Measurements from ENCODE around the gene TUBG2.
A peak's percentile ranks its signal among the peaks of the same experiment; 100 is the strongest.

Gene TUBG2

DNA sequence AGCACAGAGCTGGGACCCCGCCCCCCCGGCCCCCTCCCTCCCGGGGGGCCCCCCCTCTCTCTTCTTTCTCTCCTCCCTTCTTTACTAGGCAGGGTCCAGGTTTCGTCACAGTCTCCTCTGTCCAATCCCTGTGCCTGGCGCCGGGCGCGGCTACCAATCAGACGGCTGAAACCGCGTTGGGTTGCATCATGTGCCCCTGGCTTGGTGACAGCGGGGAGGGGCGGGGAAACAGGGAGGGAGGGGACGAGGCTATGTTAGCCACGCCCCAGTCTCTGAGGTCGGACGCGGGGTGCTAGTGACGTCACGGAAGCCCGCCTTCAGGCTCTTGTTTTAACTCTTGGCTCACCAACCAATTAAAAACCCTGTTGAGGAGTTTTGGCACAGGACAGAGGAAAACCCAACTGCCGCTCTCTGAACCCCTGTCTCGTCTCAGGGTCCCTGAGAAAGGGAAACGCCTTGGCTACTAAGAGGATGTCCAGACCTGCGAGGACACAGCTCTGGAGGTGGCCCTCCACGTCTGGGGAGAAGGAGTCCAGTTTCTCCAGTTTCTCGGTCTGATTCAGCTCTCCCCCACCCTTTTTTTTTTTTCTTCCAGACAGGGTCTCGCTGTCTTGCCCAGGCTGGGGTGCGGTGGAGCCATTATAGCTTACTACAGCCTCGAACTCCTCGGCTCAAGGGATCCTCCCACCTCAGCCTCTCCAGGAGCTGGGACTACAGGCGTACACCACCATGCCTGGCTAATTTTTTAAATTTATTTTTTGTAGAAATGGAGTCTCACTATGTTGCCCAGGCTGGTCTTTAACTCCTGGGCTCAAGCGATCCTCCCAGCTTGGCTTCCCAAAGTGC, 18.2 kb downstream of the TUBG2 start:
- peak; percentile 100 for DNase-seq (ENCODE audit: low spot score)

DNA sequence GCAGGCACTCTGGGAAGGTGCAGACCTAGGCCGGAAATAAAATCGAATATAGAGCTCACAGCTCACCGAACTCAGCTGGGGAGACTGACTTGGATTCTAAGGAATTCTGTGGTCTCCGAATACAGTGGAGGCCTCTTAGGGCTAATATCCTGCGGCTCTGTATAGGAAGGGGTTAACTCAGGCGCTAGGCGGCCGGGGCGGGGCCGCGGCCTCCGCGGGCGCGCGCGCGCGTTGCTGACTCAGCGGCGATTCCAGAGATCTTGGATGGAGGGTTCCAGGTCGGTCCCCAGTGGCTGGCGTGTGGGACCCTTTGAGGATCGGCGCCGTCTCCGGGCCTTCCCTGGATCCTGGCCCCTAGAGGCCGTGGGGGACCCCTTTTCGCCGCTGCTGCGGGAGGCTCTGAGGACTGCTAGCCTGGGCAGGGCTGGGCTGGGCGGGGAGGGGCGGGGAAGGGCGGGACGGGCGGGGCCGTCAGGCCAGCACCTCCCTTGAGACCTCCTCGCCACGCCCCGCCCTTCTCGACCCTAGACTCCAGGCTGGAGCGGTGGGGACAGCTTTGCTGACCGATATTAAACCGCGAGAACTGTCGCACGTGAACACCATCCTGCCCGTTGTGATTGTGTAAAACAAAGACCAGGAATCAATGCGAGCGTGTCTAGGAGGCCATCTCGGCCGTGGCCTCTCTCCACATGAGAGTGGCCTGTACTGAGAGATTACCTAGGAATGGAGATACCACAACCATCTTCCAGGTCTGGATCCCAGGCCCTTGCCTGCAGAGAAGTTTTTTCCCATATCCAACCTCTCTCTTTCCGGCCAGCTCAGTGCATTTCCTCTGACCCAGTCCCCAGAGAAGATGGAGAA, 19.1 kb downstream of the TUBG2 start:
- peak; percentile 92 for DNase-seq (ENCODE audit: low spot score)

DNA sequence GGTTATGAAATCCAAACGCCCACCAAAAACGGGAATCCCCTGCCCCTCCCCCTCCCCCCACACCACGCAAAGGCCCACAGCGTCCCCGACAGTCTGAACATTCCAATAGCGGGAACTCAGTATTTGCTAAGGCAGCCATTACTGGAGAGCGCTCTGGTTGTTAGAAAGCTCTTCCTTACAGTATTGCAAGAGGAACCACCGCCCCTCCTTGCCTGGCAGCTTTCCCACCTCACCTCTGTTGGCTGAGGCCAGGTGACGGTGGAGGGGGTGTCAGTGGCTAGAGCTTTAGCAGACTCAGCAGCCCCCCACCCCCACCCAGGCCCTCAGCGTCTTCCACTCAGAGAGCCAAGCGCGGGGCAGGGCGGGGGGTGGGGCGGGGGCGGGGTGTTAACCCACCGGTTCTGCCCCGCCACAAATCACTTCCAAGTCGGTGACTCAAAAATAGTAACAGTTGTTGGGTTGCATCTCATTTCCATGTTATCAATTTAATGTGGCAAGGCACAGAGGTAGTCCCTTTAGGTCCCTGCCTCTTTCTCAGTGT, 19.9 kb downstream of the TUBG2 start:
- DNase-seq (ENCODE audit: low spot score) = no peak

DNA sequence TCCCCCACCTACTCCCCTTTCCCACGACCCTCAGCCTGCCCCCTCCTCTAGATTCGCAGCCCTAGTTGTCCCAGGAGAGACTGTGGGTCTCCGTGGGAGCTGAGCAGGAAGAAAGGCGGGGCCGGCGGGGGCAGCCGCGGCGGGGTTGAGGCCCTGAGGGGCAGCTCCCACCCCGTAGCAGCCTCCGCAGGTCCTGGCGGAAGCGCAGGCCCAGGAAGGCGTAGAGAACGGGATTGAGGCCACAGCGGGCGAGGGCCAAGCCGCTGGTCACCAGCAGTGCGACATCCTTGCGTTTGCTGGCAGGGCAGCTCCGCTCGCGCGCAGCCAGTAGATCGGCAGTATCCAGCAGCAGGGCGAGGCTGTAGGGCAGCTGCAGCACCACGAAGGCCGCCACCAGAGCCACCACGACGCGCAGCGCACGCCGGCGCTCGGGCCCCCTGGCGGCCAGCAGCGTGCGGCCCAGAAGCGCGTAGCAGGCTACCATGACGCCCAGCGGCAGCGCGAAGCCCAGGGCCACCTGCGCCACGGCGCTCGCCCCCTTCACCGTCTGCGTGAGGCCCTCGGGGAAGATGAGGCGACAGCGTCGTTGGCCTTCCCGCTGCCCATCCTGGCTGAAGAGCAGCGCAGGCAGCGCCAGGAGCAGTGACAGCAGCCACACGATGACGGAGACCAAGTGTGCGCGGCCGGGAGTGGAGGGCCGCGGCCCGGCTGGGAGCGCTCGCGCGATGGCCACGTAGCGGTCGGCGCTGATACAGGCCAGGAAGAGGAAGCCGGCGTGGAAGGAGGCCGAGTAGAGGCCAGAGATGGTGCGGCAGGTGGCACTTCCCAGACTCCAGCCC, 20.6 kb downstream of the TUBG2 start:
- peak; percentile 75 for DNase-seq (ENCODE audit: low spot score)

DNA sequence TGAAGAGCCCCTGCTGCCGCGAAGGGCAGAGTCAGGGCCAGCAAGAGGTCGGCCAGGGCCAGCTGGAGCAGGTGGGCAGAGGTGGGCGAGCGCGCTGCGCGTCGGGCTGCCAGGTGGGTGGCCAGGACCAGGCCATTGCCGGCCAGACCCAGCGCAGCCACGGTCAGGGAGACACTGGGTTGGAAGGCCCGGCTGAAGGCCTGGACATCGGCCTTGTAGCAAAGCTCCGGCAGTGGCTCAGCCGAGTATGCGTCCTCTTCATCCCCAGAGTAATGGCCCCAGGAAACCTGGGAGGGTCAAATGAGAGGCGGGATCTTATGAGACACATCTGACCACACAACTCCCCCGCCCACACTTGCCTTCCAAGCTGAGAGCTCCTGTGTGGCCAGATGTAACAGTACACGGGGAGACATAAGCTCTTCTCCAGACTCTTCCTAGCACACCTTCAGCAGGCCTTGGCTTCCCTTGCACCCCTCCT, 21.3 kb downstream of the TUBG2 start:
- DNase-seq (ENCODE audit: low spot score) = no peak

DNA sequence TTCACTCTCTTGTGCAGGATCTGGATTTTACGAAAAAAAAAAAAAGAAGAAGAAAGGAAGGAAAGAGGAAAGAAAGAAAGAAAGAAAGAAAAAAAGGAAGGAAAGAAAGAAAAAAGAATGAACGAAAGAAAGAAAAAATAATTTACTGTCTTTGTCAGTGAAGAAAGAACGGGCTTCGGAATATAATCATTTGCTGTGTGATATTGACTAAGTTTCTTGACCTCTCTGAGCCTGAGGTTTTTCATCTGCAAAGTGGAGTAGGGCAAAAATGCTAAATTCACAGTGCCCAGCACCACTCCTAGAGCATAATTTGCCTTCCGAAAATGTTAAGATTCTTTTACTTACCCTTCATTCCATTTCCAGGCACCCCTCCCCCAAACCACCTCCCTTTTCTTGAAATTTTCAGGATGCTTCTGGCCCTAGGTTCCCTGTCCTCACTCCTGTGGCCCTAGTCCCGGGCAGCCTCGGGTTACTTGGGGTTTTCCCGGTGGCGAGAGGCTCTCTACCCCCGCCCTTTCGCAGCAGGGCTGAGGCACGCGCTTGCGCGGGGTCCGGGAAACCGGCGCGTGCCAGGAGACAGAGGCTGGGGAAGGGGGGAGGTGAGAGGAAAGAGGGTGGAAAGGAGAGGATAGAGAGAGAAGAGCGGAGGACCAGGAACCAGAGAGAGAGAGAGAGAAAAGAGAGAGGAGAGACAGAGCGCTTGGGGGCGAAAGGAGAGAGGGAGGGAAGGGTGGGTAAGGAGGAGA, 23.1 kb downstream of the TUBG2 start, which contains the start of gene CNTNAP1:
Gene CNTNAP1 (plus strand): TSS at position 556 of the 746 bp plus-strand sequence. CDS start 299 bp downstream, outside the sequence.
- DNase-seq (ENCODE audit: low spot score) = no peak

DNA sequence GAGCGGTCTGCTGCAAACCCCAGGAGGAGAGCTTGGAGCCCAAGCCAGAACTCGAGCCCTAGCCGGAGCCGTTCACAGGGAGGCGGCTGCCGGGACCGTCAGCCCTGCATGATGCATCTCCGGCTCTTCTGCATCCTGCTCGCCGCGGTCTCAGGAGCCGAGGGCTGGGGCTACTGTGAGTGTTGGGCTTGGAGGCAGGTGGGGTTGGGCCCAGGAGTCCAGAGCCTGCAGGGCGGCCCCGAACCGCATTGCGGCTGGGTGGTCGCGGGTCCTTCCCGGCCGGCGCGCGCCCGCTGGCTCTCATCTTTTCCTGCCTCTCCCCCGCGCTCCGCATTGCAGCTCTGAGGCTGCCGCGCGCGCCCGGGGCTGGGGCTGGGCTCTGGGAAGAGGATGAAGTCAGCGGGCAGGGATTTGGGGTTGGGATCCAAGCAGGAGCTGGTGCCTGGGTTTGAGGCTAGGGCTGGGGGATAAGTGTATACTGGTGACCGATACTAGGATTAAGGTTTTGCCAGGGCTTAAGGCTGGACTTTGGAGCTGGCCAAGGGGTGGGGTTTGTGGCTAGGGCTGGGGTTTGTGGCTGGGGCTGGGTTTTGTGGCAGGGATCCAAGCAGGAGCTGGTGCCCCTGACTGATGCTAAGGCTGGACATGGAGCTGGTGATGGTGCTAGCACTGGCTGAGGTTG, 23.8 kb downstream of the TUBG2 start:
- DNase-seq (ENCODE audit: low spot score) = no peak

DNA sequence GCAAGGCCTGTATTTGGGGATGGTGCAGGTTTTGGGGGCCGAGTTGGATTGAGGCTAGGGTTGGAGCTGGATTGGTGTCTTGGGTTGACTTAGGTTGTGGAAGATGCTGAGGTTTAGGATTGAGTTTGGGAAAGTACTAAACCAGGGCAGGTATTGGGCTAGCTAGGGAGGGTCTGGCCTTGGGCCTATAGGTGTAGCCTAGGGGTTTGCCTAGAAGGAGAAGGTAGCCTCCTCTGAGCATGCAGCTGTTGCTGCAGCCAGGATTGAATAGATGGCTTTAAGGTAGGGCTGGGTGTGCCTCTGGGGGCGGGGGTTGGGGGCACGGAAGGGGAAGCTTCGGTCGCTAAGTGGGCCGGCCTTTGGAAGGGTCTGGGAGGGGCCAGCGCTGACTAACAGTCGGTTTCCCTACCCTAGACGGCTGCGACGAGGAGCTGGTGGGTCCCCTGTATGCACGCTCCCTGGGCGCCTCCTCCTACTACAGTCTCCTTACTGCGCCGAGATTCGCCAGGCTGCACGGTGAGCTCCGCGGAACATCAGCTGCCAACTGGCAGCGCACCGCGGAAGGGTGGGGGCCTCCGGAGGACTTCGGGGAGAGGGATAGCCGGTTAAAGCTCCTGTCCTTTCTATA, 24.4 kb downstream of the TUBG2 start:
- no peak for DNase-seq (ENCODE audit: low spot score)

DNA sequence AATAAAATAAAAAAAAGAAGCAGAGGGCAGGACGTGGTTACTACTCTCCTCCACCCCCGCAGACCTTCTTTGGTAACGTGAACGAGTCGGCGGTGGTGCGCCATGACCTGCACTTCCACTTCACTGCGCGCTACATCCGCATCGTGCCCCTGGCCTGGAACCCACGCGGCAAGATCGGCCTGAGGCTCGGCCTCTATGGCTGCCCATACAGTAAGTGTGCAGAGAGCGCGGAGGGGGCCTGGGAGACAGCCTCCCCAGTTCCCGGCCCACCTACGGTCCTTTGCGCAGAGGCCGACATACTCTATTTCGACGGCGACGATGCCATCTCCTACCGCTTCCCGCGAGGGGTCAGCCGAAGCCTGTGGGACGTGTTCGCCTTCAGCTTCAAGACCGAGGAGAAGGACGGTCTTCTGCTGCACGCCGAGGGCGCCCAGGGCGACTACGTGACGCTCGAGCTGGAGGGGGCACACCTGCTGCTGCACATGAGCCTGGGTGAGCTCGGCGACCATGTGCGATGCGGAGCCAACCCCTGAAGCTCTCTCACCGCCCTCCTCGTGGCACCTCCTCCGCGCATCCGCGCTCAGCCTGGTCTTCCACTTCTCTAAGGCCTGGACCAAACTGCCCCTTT, 26.0 kb downstream of the TUBG2 start:
- no peak for DNase-seq (ENCODE audit: low spot score)

DNA sequence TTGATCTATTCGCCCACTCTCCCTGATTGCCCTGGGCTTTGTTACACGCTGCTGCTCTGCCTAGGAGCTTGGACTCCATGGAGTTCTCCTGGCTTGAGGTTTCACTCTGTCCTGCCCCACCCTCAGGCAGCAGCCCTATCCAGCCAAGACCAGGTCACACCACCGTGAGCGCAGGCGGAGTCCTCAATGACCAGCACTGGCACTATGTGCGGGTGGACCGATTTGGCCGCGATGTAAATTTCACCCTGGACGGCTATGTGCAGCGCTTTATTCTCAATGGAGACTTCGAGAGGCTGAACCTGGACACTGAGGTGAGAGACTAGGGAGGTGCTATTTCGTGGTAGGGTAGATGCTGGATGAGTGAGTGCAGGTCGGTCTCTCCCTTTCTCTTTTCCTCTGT, 26.7 kb downstream of the TUBG2 start:
- no peak for DNase-seq (ENCODE audit: low spot score)

DNA sequence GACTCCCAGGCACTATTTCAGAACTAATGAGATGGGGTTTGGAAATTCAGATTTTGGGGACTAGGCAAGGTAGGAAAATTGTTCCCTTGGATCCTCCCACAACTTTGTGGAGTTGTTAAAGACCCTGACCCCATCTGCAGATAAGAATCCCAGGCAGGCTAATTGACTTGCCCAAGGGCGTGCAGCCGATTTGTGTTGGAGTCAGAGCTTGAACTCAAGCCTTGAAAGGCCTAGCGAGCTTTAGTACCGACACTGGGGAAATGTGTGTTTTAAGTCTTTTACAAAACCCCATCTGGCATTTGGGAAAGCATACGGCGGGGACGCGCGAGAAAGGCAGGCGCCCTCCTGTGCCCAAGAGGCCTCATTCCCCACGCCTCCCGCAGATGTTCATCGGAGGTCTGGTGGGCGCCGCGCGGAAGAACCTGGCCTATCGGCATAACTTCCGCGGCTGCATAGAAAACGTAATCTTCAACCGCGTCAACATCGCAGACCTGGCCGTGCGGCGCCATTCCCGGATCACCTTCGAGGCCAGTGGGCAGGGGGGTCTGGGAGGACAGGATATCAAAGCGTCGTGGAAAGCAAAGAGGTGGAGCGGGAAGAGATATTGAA, 27.5 kb downstream of the TUBG2 start:
- no peak for DNase-seq (ENCODE audit: low spot score)

DNA sequence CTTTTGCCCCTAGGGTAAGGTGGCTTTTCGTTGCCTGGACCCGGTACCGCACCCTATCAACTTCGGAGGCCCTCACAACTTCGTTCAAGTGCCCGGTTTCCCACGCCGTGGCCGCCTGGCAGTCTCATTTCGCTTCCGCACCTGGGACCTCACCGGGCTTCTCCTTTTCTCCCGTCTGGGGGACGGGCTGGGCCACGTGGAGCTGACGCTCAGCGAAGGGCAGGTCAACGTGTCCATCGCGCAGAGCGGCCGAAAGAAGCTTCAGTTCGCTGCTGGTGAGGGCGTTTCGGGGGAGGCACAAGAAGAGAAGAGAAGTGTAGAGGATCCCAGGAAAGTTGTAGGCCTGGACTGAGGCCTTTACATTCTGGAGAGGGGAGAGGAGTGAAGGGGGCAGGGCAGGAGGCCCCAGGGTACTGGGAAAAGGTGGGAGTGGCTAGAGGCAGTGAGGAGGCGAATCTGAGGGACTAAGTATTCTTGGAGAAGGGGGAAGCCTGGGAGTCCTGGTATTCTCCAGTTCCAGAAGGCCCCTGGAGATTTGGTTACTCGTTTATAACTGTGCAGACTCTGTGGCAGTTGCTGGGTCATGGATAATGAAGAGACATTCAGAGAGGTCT, 28.7 kb downstream of the TUBG2 start:
- DNase-seq (ENCODE audit: low spot score) = no peak

DNA sequence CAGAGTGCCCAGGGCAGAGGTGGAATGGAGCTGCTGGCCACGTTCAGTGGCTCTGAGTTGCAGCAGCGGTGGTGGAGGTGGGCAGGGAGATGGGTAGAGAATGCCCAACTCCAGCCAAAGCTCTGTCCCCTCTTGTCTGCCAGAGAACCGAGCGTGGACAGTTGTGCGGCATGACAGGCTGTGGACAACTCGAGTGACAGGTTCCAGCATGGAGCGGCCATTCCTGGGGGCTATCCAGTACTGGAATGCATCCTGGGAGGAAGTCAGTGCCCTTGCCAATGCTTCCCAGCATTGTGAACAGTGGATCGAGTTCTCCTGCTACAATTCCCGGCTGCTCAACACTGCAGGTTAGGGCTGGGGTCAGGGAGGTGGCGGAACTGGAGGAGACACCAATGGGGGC, 31.5 kb downstream of the TUBG2 start:
- no peak for DNase-seq (ENCODE audit: low spot score)

DNA sequence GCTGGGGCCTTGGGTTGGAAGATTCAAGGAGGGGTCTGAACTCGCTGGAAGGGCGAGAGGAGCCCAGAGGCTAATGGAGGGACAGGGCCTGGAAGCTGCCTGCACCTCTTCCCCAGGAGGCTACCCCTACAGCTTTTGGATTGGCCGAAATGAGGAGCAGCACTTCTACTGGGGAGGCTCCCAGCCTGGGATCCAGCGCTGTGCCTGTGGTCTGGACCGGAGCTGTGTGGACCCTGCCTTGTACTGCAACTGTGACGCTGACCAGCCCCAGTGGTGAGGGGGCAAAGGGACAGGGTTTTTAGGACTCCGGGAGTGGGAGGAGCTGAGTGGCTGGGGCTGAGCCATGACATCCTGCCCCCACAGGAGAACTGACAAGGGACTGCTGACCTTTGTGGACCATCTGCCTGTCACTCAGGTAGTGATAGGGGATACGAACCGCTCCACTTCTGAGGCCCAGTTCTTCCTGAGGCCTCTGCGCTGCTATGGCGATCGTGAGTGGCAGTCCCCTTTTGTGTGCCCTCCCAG, 32.0 kb downstream of the TUBG2 start:
- DNase-seq (ENCODE audit: low spot score) = no peak

DNA sequence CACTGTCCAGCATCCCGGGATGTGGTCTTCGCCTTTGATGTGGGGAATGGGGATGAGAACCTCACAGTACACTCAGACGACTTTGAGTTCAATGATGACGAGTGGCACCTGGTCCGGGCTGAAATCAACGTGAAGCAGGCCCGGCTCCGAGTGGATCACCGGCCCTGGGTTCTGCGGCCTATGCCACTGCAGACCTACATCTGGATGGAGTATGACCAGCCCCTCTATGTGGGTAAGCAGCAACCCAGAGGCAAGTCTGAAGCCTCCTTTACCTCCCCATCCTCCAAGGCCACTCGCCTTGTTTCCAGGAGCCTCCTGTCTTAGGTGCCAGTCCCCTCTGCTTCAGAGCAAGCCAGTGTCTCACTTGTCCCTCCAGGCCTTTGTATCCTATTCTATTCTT, 33.4 kb downstream of the TUBG2 start:
- no peak for DNase-seq (ENCODE audit: low spot score)

DNA sequence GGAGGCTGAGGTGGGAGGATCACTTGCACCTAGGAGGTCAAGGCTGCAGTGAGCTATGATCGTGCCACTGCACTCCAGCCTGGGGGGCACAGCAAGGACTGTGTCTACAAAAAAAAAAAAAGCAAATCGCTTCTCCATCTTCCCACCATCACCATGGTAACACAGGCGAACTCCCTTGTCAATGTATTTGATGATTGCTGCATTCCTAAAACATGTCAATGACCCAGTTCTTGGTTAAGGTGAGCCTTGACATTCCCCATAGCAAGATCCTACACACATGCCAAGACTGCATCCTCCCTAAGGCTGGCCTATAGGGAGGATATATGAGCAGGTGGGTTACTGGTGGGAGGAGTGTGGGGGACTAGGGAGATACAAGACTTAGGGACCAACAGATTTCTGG, 35.4 kb downstream of the TUBG2 start:
- no peak for DNase-seq (ENCODE audit: low spot score)

DNA sequence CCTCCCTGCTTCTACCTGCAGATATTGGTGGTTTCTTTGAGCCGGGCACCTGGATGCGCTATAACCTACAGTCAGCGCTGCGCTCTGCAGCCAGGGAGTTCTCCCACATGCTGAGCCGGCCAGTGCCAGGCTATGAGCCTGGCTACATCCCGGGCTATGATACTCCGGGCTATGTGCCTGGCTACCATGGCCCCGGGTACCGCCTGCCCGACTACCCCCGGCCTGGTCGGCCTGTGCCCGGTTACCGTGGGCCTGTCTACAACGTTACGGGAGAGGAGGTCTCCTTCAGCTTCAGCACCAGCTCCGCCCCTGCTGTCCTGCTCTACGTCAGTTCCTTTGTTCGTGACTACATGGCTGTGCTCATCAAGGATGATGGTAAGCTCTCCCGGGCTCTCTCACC, 36.4 kb downstream of the TUBG2 start:
- DNase-seq (ENCODE audit: low spot score) = no peak

DNA sequence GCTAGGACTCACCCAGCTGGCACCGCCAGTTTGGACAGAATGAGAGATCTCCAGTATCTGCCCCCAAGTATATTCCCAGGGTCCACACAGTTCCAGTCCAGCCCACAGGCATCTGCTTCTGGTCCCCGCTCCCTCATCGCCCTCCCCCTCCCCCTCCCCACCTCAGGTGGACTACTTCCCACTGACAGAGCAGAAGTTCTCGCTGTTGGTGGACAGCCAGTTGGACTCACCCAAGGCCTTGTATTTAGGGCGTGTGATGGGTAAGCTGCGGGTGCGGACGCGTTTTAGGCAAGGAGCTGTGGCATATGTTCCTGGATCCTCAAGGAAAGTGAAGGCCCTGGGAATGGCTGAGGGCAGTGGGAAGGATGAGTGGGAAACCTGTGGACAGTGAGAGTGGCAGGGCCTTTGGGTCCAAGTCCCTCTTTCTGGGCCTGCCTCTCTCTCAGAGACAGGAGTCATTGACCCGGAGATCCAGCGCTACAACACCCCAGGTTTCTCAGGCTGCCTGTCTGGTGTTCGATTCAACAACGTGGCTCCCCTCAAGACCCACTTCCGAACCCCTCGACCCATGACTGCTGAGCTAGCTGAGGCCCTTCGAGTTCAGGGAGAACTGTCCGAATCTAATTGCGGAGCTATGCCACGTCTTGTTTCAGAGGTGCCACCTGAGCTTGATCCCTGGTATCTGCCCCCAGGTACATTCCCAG, 38.2 kb downstream of the TUBG2 start:
- DNase-seq (ENCODE audit: low spot score) = no peak

All from COLO829 (cell line).